GM23338 (cell line): ENCODE data around the gene MLEC. TPM values are rescaled to one million over a fixed set of nuclear protein-coding genes. Genes with fewer than 3 reads are reported as not detected.

Source experiments
- ATAC-seq: fragments of 200-7000 bp; cut with Tn5 transposase; 3 replicates; pipeline ENCODE4 v1.9.1; 2020
- DNase-seq: peaks from one replicate; pipeline ENCODE4 v3.0.0-alpha.2; 2015; ENCODE audit warnings: low spot score
- H2AFZ ChIP-seq: fragments of 200-600 bp; sonication (generic); 2 replicates; pipeline ENCODE4 v1.8.0; 2016; ENCODE audit warnings: antibody characterized with exemption, mild to moderate bottlenecking, moderate library complexity
- H3F3A ChIP-seq: fragments of 200-600 bp; sonication (generic); replicated peaks from 2 replicates; pipeline ENCODE4 v1.8.0; 2017; ENCODE audit warnings: antibody characterized with exemption, mixed run types, low read depth
- H3K27ac ChIP-seq: fragments of 200-600 bp; sonication (generic); 2 replicates; pipeline ENCODE4 v1.6.1; 2016; ENCODE audit warnings: low read depth
- H3K27me3 ChIP-seq: fragments of 200-600 bp; sonication (generic); 2 replicates; pipeline ENCODE4 v1.8.0; 2016; ENCODE audit warnings: mild to moderate bottlenecking, mixed run types, moderate library complexity; ENCODE audit not compliant: insufficient read depth
- H3K36me3 ChIP-seq: fragments of 200-600 bp; sonication (generic); 2 replicates; pipeline ENCODE4 v1.8.0; 2016; ENCODE audit warnings: mild to moderate bottlenecking; ENCODE audit not compliant: insufficient read depth
- H3K4me1 ChIP-seq: fragments of 200-600 bp; sonication (generic); 2 replicates; pipeline ENCODE4 v1.8.0; 2016; ENCODE audit warnings: mild to moderate bottlenecking, moderate library complexity; ENCODE audit not compliant: insufficient read depth
- H3K4me2 ChIP-seq: fragments of 200-600 bp; sonication (generic); 2 replicates; pipeline ENCODE4 v1.7.1; 2017; ENCODE audit warnings: mixed run types
- H3K4me3 ChIP-seq: fragments of 200-600 bp; sonication (generic); 2 replicates; pipeline ENCODE4 v1.6.1; 2016; ENCODE audit warnings: mixed run types
- H3K79me2 ChIP-seq: fragments of 200-600 bp; sonication (generic); replicated peaks from 2 replicates; pipeline ENCODE4 v1.8.0; 2017; ENCODE audit warnings: mild to moderate bottlenecking; ENCODE audit not compliant: insufficient read depth
- H3K9me2 ChIP-seq: fragments of 200-600 bp; sonication (generic); 2 replicates; pipeline ENCODE4 v1.8.0; 2017; ENCODE audit not compliant: insufficient read depth
- H4K20me1 ChIP-seq: fragments of 200-600 bp; sonication (generic); replicated peaks from 2 replicates; pipeline ENCODE4 v1.8.0; 2017; ENCODE audit warnings: mild to moderate bottlenecking; ENCODE audit not compliant: insufficient read depth
- H3K27ac Mint-ChIP-seq: 2 replicates; pipeline ENCODE4 v1.8.0; 2020; ENCODE audit warnings: inconsistent platforms, mild to moderate bottlenecking, moderate library complexity, mixed read lengths
- H3K27me3 Mint-ChIP-seq: 3 replicates; pipeline ENCODE4 v1.8.0; 2022; ENCODE audit warnings: low read depth, mild to moderate bottlenecking, moderate library complexity, mixed read lengths, inconsistent platforms; ENCODE audit not compliant: insufficient read depth, poor library complexity
- H3K36me3 Mint-ChIP-seq: 3 replicates; pipeline ENCODE4 v1.8.0; 2021; ENCODE audit warnings: low read depth, mild to moderate bottlenecking, inconsistent platforms, moderate library complexity, mixed read lengths
- H3K4me1 Mint-ChIP-seq: 3 replicates; pipeline ENCODE4 v1.8.0; 2020; ENCODE audit warnings: mild to moderate bottlenecking, inconsistent platforms, mixed read lengths
- H3K4me3 Mint-ChIP-seq: 3 replicates; pipeline ENCODE4 v1.8.0; 2021; ENCODE audit warnings: moderate library complexity, mild to moderate bottlenecking, inconsistent platforms, mixed read lengths
- H3K9me3 Mint-ChIP-seq: 3 replicates; pipeline ENCODE4 v1.8.0; 2020; ENCODE audit warnings: moderate library complexity, mild to moderate bottlenecking, inconsistent platforms, mixed read lengths
- CREB1 ChIP-seq: fragments of 250-450 bp; sonication (Bioruptor Pico); IDR thresholded peaks from 2 replicates; pipeline ENCODE4 v1.5.0; 2020; ENCODE audit warnings: low read depth, mild to moderate bottlenecking, moderate library complexity
- CTCF ChIP-seq, 2 experiments: fragments of 200-600 bp in 1 of 2; sonication (generic) in 1 of 2; conservative IDR thresholded peaks; 2 replicates each; pipeline versions ENCODE4 v1.5.1 to v1.6.1; 2016 to 2017; ENCODE audit warnings: antibody characterized with exemption in 2 of 2, low read depth in 2 of 2, mild to moderate bottlenecking in 2 of 2, moderate library complexity in 1 of 2
- ETS1 ChIP-seq: IDR thresholded peaks from 2 replicates; pipeline ENCODE4 v1.6.1; 2016; ENCODE audit warnings: antibody characterized with exemption
- EZH2 ChIP-seq: fragments of 200-600 bp; sonication (generic); IDR thresholded peaks from one replicate; pipeline ENCODE4 v1.8.0; 2017; ENCODE audit warnings: antibody characterized with exemption, mild to moderate bottlenecking, low read depth; ENCODE audit not compliant: unreplicated experiment
- EZH2phosphoT487 ChIP-seq: fragments of 200-600 bp; sonication (generic); IDR thresholded peaks from one replicate; pipeline ENCODE4 v1.8.1; 2018; ENCODE audit warnings: antibody characterized with exemption; ENCODE audit not compliant: unreplicated experiment
- JUNB ChIP-seq: IDR thresholded peaks from one replicate; pipeline ENCODE4 v1.6.1; 2016; ENCODE audit warnings: antibody characterized with exemption; ENCODE audit not compliant: unreplicated experiment
- NANOG ChIP-seq: IDR thresholded peaks from 2 replicates; pipeline ENCODE4 v1.6.1; 2016; ENCODE audit warnings: antibody characterized with exemption, borderline replicate concordance
- POLR2AphosphoS5 ChIP-seq: IDR thresholded peaks from 2 replicates; pipeline ENCODE4 v1.6.1; 2016; ENCODE audit warnings: antibody characterized with exemption, low read depth
- REST ChIP-seq: IDR thresholded peaks from one replicate; pipeline ENCODE4 v1.6.1; 2018; ENCODE audit warnings: antibody characterized with exemption; ENCODE audit not compliant: unreplicated experiment
- STAT1 ChIP-seq: IDR thresholded peaks from one replicate; pipeline ENCODE4 v1.6.1; 2016; ENCODE audit warnings: antibody characterized with exemption; ENCODE audit not compliant: unreplicated experiment
- ZNF114 ChIP-seq: fragments of 250-450 bp; sonication (Bioruptor Pico); IDR thresholded peaks from 2 replicates; pipeline ENCODE4 v1.5.0; 2020; ENCODE audit warnings: mild to moderate bottlenecking, moderate library complexity
- ZNF331 ChIP-seq: fragments of 250-450 bp; sonication (Bioruptor Pico); IDR thresholded peaks from 2 replicates; pipeline ENCODE4 v1.5.0; 2020; ENCODE audit warnings: low read depth, mild to moderate bottlenecking, moderate library complexity
- ZNF462 ChIP-seq: fragments of 250-450 bp; sonication (Bioruptor Pico); IDR thresholded peaks from 2 replicates; pipeline ENCODE4 v1.5.0; 2020; ENCODE audit warnings: mild to moderate bottlenecking, moderate library complexity
- polyA plus RNA-seq: library from polyadenylated mRNA; unstranded; fragments of >200 nt; fragmentation: Nextera tagmentation; extraction: Ambion mirVana; gene quantifications from 2 replicates; pipeline ENCODE4 v1.2.1, GENCODE V29; 2016
- total RNA-seq: library from RNA; depleted of rRNA; stranded (reverse); fragments of >200 nt; shearing (Covaris generic); gene quantifications from 2 replicates; pipeline ENCODE4 v1.2.3, GENCODE V29; 2014

The MLEC gene
- total and polyA plus RNA-seq, 2 experiments from 2014 or later: 225 to 264 TPM

DNA sequence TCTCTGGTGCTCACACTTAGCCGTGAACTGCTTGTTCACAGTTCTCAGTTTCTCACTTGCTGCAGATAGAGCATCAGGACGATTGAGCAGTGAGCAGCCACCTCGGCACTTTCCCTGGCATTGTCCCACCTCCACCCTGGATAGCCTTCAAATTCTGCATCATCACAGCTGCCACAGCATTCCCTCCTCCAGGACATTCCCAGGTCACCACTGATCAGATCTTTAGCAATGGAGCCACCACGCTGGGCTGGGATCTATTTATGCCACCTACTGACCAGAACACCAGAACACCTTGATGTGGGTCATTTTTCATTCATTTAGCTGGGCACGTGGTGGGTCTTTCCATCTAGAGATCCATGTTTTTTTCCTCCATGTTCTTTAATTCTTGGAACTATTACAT, 62.3 kb downstream of the MLEC start:
- H3K27ac ChIP-seq: no peak overlapping the region
- TF ChIP-seq NANOG (no peak), CTCF (conservative IDR thresholded peaks at IDR 0.05; ENCODE audit: low read depth in 2 of 2) (no peak), EZH2 (no peak), ETS1 (no peak), EZH2phosphoT487 (no peak), ZNF331 (CRISPR knock-in tag) (no peak), ZNF114 (no peak), JUNB (no peak), POLR2AphosphoS5 (no peak), REST (no peak), CREB1 (CRISPR knock-in tag) (no peak), STAT1 (no peak), ZNF462 (CRISPR knock-in tag) (no peak)
- Mint-ChIP-seq H3K4me1 (no peaks in the 10 kb centered on the region; the same call in 2 of the 3 replicates), H3K4me3 (no peak overlapping the region), H3K9me3 (peaks cover 5% of the 10 kb centered on the region; the same call in 1 of the 3 replicates), H3K27me3 (no peaks in the 10 kb centered on the region), H3K36me3 (no peaks in the 10 kb centered on the region), H3K27ac (no peak overlapping the region)
- no peak overlapping the region for H2AFZ ChIP-seq
- DNase-seq (no peak), ATAC-seq (no peak)
- no peak overlapping the region for H3K4me3 ChIP-seq
- H3K36me3 ChIP-seq: no peaks in the 10 kb centered on the region
- no peaks in the 10 kb centered on the region for H3K27me3 ChIP-seq
- no peaks in the 10 kb centered on the region for H3K79me2 ChIP-seq
- H3K4me2 ChIP-seq: no peak overlapping the region
- no peaks in the 10 kb centered on the region for H4K20me1 ChIP-seq
- no peaks in the 10 kb centered on the region for H3K9me2 ChIP-seq
- H3K4me1 ChIP-seq: no peaks in the 10 kb centered on the region
- H3F3A ChIP-seq: no peaks in the 10 kb centered on the region
